HG03039 (cell line): ENCODE measurements around the gene ZSCAN5C.

Experiments used
- ATAC-seq: cut with Tn5 transposase; IDR thresholded peaks from one replicate; pipeline ENCODE4 v1.9.1; 2021; ENCODE audit warnings: mild to moderate bottlenecking, moderate library complexity; ENCODE audit not compliant: unreplicated experiment

The ZSCAN5C gene

GRCh38 chr19:56258272-56258671, 56.2 kb downstream of the ZSCAN5C start:
- no peak for ATAC-seq
